ENCODE results near the gene HS3ST4. TPM values are rescaled to one million over a fixed set of nuclear protein-coding genes. Genes with fewer than 3 reads are reported as not detected.

The HS3ST4 gene
- total RNA-seq, 4 donors from 2014 or later = 0.20 TPM; not detected in 3

DNA sequence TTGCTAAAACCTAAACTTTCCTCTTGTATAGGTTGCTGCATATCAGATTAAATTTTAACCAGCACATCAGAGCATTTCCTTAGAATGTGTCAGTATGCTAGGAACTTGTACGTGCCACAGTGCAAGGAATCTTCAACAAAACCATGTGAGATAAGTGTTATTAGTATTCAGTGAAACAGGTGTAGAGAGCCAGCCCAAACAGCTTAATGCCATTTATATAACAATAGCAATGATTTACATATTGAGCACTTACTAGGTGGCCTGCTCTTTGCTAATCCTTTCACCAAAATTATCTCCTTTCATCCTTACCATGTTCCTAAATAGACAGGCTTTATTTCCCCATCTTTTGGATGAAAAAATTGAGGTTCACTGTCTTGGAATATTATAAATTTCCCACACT is 485.7 kb downstream of the HS3ST4 start:
- no peak for DNase-seq (ENCODE audit: low spot score in 2 of 2)
- no peak overlapping the region for H3K4me3 ChIP-seq
- TF ChIP-seq POLR2A (IDR thresholded peaks at IDR 0.05) (no peak), CTCF (IDR thresholded peaks at IDR 0.05) (no peak), EP300 (IDR thresholded peaks at IDR 0.05) (no peak)
- no peaks in the 10 kb centered on the region for H3K27me3 ChIP-seq
- no peak overlapping the region for H3K27ac ChIP-seq
- H3K9me3 ChIP-seq = peaks cover 0 to 22% (median 0%) of the 10 kb centered on the region in 4 donors
- H3K36me3 ChIP-seq = no peaks in the 10 kb centered on the region
- no peaks in the 10 kb centered on the region for H3K4me1 ChIP-seq
- 55 to 59% methylated on average over 1 of the region's 1 CpG for WGBS, 2 donors

- no peak for TF ChIP-seq EP300 (IDR thresholded peaks at IDR 0.05)
- no peak for TF ChIP-seq POLR2A (IDR thresholded peaks at IDR 0.05)
- no peak for TF ChIP-seq CTCF (IDR thresholded peaks at IDR 0.05)
- peaks cover 0 to 22% (median 0%) of the 10 kb centered on the region in 4 donors for H3K9me3 ChIP-seq
- no peaks in the 10 kb centered on the region for H3K27me3 ChIP-seq
- H3K4me1 ChIP-seq = no peaks in the 10 kb centered on the region
- WGBS, 2 donors = 80 to 82% methylated on average over 6 of the region's 6 CpGs
- H3K36me3 ChIP-seq = no peaks in the 10 kb centered on the region
- H3K4me3 ChIP-seq = no peak overlapping the region
- H3K27ac ChIP-seq = no peak overlapping the region
- no peak for DNase-seq (ENCODE audit: low spot score in 2 of 2)
Measured at GRCh38 chr16:26178298-26178697, 486.5 kb downstream of the HS3ST4 start.

DNA sequence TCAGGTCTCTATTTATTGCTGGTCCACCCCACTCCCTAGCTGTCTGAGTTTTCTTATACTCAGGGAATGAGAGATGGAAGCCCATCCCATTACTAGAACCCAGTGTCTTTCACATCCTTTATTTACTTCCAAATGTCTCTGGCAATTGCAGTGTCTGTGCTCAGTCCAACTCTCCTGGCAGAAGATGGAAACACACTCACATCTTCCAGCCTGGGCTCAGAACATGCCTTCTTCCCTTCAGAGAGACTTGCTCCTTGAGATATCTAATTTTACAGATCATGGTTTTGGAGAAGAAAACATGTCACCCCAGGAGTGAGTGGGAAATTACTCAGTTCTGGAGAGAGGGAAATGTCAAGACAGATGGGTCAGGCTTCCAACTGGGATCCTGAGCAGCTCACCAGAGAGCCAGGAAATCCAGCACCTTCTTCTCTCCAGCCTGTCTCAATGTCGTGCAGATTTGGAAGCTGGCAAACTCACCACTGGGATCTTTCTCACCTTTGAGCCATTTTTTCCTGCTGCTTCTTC is 494.4 kb downstream of the HS3ST4 start:
- Histone ChIP-seq H3K27me3 (no peaks in the 10 kb centered on the region), H3K27ac (no peak overlapping the region), H3K9me3 (no peaks in the 10 kb centered on the region), H3K4me1 (no peaks in the 10 kb centered on the region), H3K4me3 (no peak overlapping the region), H3K36me3 (no peaks in the 10 kb centered on the region)
- WGBS, 2 donors = 50 to 85% methylated on average over 1 of the region's 1 CpG
- TF ChIP-seq POLR2A (IDR thresholded peaks at IDR 0.05) (no peak), CTCF (IDR thresholded peaks at IDR 0.05) (no peak), EP300 (IDR thresholded peaks at IDR 0.05) (no peak)
- DNase-seq (ENCODE audit: low spot score in 2 of 2) = no peak

Small RNA genes lying within 50 kb of the gene (small RNA-seq; reads per million reads assigned to genes)
- gene HMGN2P3 (not detected), gene MIR548W (not detected), gene RNA5SP405 (not detected)

Measured in tibial nerve (tissue), 4 donors.